ENCODE results near the gene CDCA4.

DNA sequence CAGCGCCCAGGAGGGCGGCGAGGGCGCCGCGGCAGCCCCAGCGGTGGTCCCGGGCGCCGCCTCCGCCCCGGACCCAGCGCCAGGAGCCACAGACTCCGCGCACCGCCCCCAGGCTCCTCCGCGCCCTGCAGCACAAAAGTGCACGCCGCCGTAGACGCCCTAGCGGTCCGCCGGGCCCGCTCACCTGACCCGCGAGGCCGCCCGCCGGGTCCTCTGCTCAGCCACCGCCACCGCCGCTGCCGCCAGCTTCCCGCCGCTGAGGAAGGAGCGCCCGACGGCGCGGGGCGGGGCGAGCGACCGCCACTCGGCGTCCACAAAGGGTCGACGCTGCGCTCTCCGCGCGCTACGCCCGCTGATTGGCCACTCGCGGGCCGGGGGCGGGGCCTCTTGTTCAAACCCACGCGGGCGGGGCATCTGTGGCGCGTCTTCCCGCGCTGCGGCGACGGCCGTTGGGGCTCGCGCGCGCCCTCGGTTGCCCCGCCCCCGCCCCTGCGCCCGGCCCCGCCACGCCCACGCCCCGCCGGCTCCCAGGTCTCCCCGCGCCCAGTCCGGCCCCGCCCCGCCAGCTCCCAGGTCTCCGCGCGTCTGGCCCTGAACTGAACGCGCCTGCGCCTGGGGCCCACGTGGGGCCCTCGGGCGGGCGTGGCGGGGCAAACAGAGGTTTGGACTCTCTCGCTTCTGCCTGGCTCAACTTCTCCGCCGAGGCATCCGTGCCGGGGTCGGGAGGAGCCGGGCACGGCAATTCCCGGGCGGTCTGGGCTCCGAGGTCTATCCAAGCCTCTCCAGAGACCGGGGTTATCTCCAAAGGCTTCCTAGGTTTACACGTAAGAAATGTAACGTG lies at the start of gene CDCA4:
- no peak for TF ChIP-seq EZH2 (IDR thresholded peaks at IDR 0.05; ENCODE audit: low read depth)
- TF ChIP-seq, protein P1, sequence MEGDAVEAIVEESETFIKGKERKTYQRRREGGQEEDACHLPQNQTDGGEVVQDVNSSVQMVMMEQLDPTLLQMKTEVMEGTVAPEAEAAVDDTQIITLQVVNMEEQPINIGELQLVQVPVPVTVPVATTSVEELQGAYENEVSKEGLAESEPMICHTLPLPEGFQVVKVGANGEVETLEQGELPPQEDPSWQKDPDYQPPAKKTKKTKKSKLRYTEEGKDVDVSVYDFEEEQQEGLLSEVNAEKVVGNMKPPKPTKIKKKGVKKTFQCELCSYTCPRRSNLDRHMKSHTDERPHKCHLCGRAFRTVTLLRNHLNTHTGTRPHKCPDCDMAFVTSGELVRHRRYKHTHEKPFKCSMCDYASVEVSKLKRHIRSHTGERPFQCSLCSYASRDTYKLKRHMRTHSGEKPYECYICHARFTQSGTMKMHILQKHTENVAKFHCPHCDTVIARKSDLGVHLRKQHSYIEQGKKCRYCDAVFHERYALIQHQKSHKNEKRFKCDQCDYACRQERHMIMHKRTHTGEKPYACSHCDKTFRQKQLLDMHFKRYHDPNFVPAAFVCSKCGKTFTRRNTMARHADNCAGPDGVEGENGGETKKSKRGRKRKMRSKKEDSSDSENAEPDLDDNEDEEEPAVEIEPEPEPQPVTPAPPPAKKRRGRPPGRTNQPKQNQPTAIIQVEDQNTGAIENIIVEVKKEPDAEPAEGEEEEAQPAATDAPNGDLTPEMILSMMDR (conservative IDR thresholded peaks at IDR 0.05) = no peak
